ENCODE measurements around the gene RGS9.
"Not testable (repeated sequence)": the region's sequence is repeated elsewhere in the genome, so short reads cannot be mapped to it uniquely, and the experiment has no call there.

The RGS9 gene

GRCh38 chr17:65207448-65207847, 70.3 kb downstream of the RGS9 start:
- not testable (repeated sequence) for H3K27ac ChIP-seq (ENCODE audit: insufficient read depth, low read depth, low read length, poor library complexity, severe bottlenecking); H3K9me3 ChIP-seq (ENCODE audit: control insufficient read depth, low read length); H3K4me3 ChIP-seq (ENCODE audit: insufficient read depth, low read depth, low read length); H3K27me3 ChIP-seq (ENCODE audit: control insufficient read depth, insufficient read depth, low read length, poor library complexity, severe bottlenecking); H3K36me3 ChIP-seq (ENCODE audit: control insufficient read depth, insufficient read depth, low read length)
- peaks cover 15% of the 10 kb centered on the region for H3K4me1 ChIP-seq (ENCODE audit: control insufficient read depth, insufficient read depth, low read length)
- WGBS, 2 experiments = 58 to 76% methylated on average over 1 of the region's 1 CpG

GRCh38 chr17:65208717-65209116, 71.5 kb downstream of the RGS9 start:
- H3K27me3 ChIP-seq (ENCODE audit: control insufficient read depth, insufficient read depth, low read length, poor library complexity, severe bottlenecking) = no peaks in the 10 kb centered on the region
- no peaks in the 10 kb centered on the region for H3K36me3 ChIP-seq (ENCODE audit: control insufficient read depth, insufficient read depth, low read length)
- H3K9me3 ChIP-seq (ENCODE audit: control insufficient read depth, low read length) = no peaks in the 10 kb centered on the region
- WGBS, 2 experiments = 13% methylated on average over 1 of the region's 1 CpG; no CpG with 5 or more reads in 1 of the 2 experiments
- H3K27ac ChIP-seq (ENCODE audit: insufficient read depth, low read depth, low read length, poor library complexity, severe bottlenecking) = no peak overlapping the region
- H3K4me3 ChIP-seq (ENCODE audit: insufficient read depth, low read depth, low read length) = no peak overlapping the region
- peaks cover 15% of the 10 kb centered on the region for H3K4me1 ChIP-seq (ENCODE audit: control insufficient read depth, insufficient read depth, low read length)

- no peak overlapping the region for H3K27ac ChIP-seq (ENCODE audit: insufficient read depth, low read depth, low read length, poor library complexity, severe bottlenecking)
- H3K9me3 ChIP-seq (ENCODE audit: control insufficient read depth, low read length) = no peaks in the 10 kb centered on the region
- H3K27me3 ChIP-seq (ENCODE audit: control insufficient read depth, insufficient read depth, low read length, poor library complexity, severe bottlenecking) = no peaks in the 10 kb centered on the region
- no peaks in the 10 kb centered on the region for H3K36me3 ChIP-seq (ENCODE audit: control insufficient read depth, insufficient read depth, low read length)
- WGBS, 2 experiments = 92 to 95% methylated on average over 4 of the region's 4 CpGs
- H3K4me1 ChIP-seq (ENCODE audit: control insufficient read depth, insufficient read depth, low read length) = no peaks in the 10 kb centered on the region
- no peak overlapping the region for H3K4me3 ChIP-seq (ENCODE audit: insufficient read depth, low read depth, low read length)
These were observed 81.1 kb downstream of the RGS9 start for GRCh38 chr17:65218261-65218660.

GRCh38 chr17:65219124-65219523, 82.0 kb downstream of the RGS9 start:
- H3K36me3 ChIP-seq (ENCODE audit: control insufficient read depth, insufficient read depth, low read length) = no peaks in the 10 kb centered on the region
- no peaks in the 10 kb centered on the region for H3K27me3 ChIP-seq (ENCODE audit: control insufficient read depth, insufficient read depth, low read length, poor library complexity, severe bottlenecking)
- H3K4me1 ChIP-seq (ENCODE audit: control insufficient read depth, insufficient read depth, low read length) = no peaks in the 10 kb centered on the region
- H3K9me3 ChIP-seq (ENCODE audit: control insufficient read depth, low read length) = no peaks in the 10 kb centered on the region
- 76 to 100% methylated on average over 1 to 2 of the region's 3 CpGs for WGBS, 2 experiments
- H3K27ac ChIP-seq (ENCODE audit: insufficient read depth, low read depth, low read length, poor library complexity, severe bottlenecking) = no peak overlapping the region
- H3K4me3 ChIP-seq (ENCODE audit: insufficient read depth, low read depth, low read length) = no peak overlapping the region

GRCh38 chr17:65219707-65220106, 82.5 kb downstream of the RGS9 start:
- H3K4me3 ChIP-seq (ENCODE audit: insufficient read depth, low read depth, low read length) = no peak overlapping the region
- H3K36me3 ChIP-seq (ENCODE audit: control insufficient read depth, insufficient read depth, low read length) = no peaks in the 10 kb centered on the region
- no peaks in the 10 kb centered on the region for H3K4me1 ChIP-seq (ENCODE audit: control insufficient read depth, insufficient read depth, low read length)
- no peaks in the 10 kb centered on the region for H3K9me3 ChIP-seq (ENCODE audit: control insufficient read depth, low read length)
- no peaks in the 10 kb centered on the region for H3K27me3 ChIP-seq (ENCODE audit: control insufficient read depth, insufficient read depth, low read length, poor library complexity, severe bottlenecking)
- WGBS, 2 experiments = 90 to 91% methylated on average over 3 of the region's 3 CpGs
- no peak overlapping the region for H3K27ac ChIP-seq (ENCODE audit: insufficient read depth, low read depth, low read length, poor library complexity, severe bottlenecking)

GRCh38 chr17:65220732-65221131, 83.6 kb downstream of the RGS9 start:
- Histone ChIP-seq H3K27me3 (ENCODE audit: control insufficient read depth, insufficient read depth, low read length, poor library complexity, severe bottlenecking) (no peaks in the 10 kb centered on the region), H3K4me3 (ENCODE audit: insufficient read depth, low read depth, low read length) (no peak overlapping the region), H3K27ac (ENCODE audit: insufficient read depth, low read depth, low read length, poor library complexity, severe bottlenecking) (no peak overlapping the region), H3K4me1 (ENCODE audit: control insufficient read depth, insufficient read depth, low read length) (no peaks in the 10 kb centered on the region), H3K36me3 (ENCODE audit: control insufficient read depth, insufficient read depth, low read length) (no peaks in the 10 kb centered on the region), H3K9me3 (ENCODE audit: control insufficient read depth, low read length) (no peaks in the 10 kb centered on the region)
- 91 to 95% methylated on average over 1 of the region's 1 CpG for WGBS, 2 experiments

GRCh38 chr17:65222214-65222738, 85.1 kb downstream of the RGS9 start:
- Histone ChIP-seq H3K36me3 (ENCODE audit: control insufficient read depth, insufficient read depth, low read length) (no peaks in the 10 kb centered on the region), H3K4me3 (ENCODE audit: insufficient read depth, low read depth, low read length) (no peak overlapping the region), H3K9me3 (ENCODE audit: control insufficient read depth, low read length) (no peaks in the 10 kb centered on the region), H3K27ac (ENCODE audit: insufficient read depth, low read depth, low read length, poor library complexity, severe bottlenecking) (no peak overlapping the region), H3K27me3 (ENCODE audit: control insufficient read depth, insufficient read depth, low read length, poor library complexity, severe bottlenecking) (no peaks in the 10 kb centered on the region), H3K4me1 (ENCODE audit: control insufficient read depth, insufficient read depth, low read length) (no peaks in the 10 kb centered on the region)
- 93 to 94% methylated on average over 3 of the region's 3 CpGs for WGBS, 2 experiments

GRCh38 chr17:65225061-65225460, 87.9 kb downstream of the RGS9 start:
- H3K36me3 ChIP-seq (ENCODE audit: control insufficient read depth, insufficient read depth, low read length) = no peaks in the 10 kb centered on the region
- H3K27me3 ChIP-seq (ENCODE audit: control insufficient read depth, insufficient read depth, low read length, poor library complexity, severe bottlenecking) = no peaks in the 10 kb centered on the region
- WGBS, 2 experiments = 93 to 94% methylated on average over 18 of the region's 18 CpGs
- H3K4me1 ChIP-seq (ENCODE audit: control insufficient read depth, insufficient read depth, low read length) = no peaks in the 10 kb centered on the region
- no peak overlapping the region for H3K27ac ChIP-seq (ENCODE audit: insufficient read depth, low read depth, low read length, poor library complexity, severe bottlenecking)
- no peak overlapping the region for H3K4me3 ChIP-seq (ENCODE audit: insufficient read depth, low read depth, low read length)
- no peaks in the 10 kb centered on the region for H3K9me3 ChIP-seq (ENCODE audit: control insufficient read depth, low read length)

- Histone ChIP-seq H3K9me3 (ENCODE audit: control insufficient read depth, low read length) (no peaks in the 10 kb centered on the region), H3K27ac (ENCODE audit: insufficient read depth, low read depth, low read length, poor library complexity, severe bottlenecking) (no peak overlapping the region), H3K27me3 (ENCODE audit: control insufficient read depth, insufficient read depth, low read length, poor library complexity, severe bottlenecking) (no peaks in the 10 kb centered on the region), H3K4me3 (ENCODE audit: insufficient read depth, low read depth, low read length) (no peak overlapping the region), H3K4me1 (ENCODE audit: control insufficient read depth, insufficient read depth, low read length) (no peaks in the 10 kb centered on the region), H3K36me3 (ENCODE audit: control insufficient read depth, insufficient read depth, low read length) (no peaks in the 10 kb centered on the region)
- 75 to 76% methylated on average over 4 of the region's 4 CpGs for WGBS, 2 experiments
These were observed 89.1 kb downstream of the RGS9 start for GRCh38 chr17:65226227-65226626.

- no peak overlapping the region for H3K27ac ChIP-seq (ENCODE audit: insufficient read depth, low read depth, low read length, poor library complexity, severe bottlenecking)
- no peaks in the 10 kb centered on the region for H3K4me1 ChIP-seq (ENCODE audit: control insufficient read depth, insufficient read depth, low read length)
- H3K27me3 ChIP-seq (ENCODE audit: control insufficient read depth, insufficient read depth, low read length, poor library complexity, severe bottlenecking) = no peaks in the 10 kb centered on the region
- H3K9me3 ChIP-seq (ENCODE audit: control insufficient read depth, low read length) = no peaks in the 10 kb centered on the region
- H3K4me3 ChIP-seq (ENCODE audit: insufficient read depth, low read depth, low read length) = no peak overlapping the region
- 93 to 94% methylated on average over 4 of the region's 4 CpGs for WGBS, 2 experiments
- no peaks in the 10 kb centered on the region for H3K36me3 ChIP-seq (ENCODE audit: control insufficient read depth, insufficient read depth, low read length)
These were observed 90.5 kb downstream of the RGS9 start for GRCh38 chr17:65227637-65228036.

- 93% methylated on average over 10 of the region's 10 CpGs for WGBS, 2 experiments
- Histone ChIP-seq H3K4me1 (ENCODE audit: control insufficient read depth, insufficient read depth, low read length) (no peaks in the 10 kb centered on the region), H3K4me3 (ENCODE audit: insufficient read depth, low read depth, low read length) (no peak overlapping the region), H3K36me3 (ENCODE audit: control insufficient read depth, insufficient read depth, low read length) (no peaks in the 10 kb centered on the region), H3K9me3 (ENCODE audit: control insufficient read depth, low read length) (no peaks in the 10 kb centered on the region), H3K27ac (ENCODE audit: insufficient read depth, low read depth, low read length, poor library complexity, severe bottlenecking) (no peak overlapping the region), H3K27me3 (ENCODE audit: control insufficient read depth, insufficient read depth, low read length, poor library complexity, severe bottlenecking) (no peaks in the 10 kb centered on the region)
These were observed 91.1 kb downstream of the RGS9 start for GRCh38 chr17:65228287-65228686.

All from ectodermal cell (in vitro differentiated cells).